ENCODE data around the gene GUCA2B. TPM values are rescaled to one million over a fixed set of nuclear protein-coding genes. Genes with fewer than 3 reads are reported as not detected.

Gene GUCA2B
- total and polyA plus RNA-seq, 8 donors: 2.2 to 13.1 (median 4.8) TPM; not detected in 4

DNA sequence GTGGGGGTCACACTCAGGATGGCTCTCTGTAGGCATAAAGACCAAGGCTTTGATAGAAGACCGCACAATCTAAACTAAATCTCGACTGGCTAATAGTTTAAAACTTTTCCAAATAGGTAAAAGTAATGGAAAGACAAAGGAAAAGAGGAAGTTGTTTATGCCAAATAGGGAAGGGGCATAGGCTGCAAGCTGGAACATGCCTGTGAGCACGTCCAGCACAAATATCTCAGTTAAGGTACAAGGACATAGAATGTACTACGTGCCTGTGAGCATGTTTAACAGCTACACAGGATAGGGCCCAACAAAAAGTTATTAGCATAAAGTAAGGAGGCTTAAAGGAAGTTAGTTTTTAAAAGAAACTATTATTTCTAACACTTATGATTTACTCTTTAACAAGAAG, 38.9 kb downstream of the GUCA2B start:
- Histone ChIP-seq H3K27me3 (no peaks in the 10 kb centered on the region), H3K4me3 (no peak overlapping the region)

GRCh38 chr1:42195841-42196240, 42.6 kb downstream of the GUCA2B start:
- intact Hi-C loops (cut with DNase I; ENCODE audit: low total_unique reads): no loop called here
- DNase-seq: no peak
- WGBS, 5 donors: 96 to 100% (median 98%) methylated on average over 3 of the region's 3 CpGs
- no peak for TF ChIP-seq EP300 (IDR thresholded peaks at IDR 0.05)
- TF ChIP-seq, protein P1, sequence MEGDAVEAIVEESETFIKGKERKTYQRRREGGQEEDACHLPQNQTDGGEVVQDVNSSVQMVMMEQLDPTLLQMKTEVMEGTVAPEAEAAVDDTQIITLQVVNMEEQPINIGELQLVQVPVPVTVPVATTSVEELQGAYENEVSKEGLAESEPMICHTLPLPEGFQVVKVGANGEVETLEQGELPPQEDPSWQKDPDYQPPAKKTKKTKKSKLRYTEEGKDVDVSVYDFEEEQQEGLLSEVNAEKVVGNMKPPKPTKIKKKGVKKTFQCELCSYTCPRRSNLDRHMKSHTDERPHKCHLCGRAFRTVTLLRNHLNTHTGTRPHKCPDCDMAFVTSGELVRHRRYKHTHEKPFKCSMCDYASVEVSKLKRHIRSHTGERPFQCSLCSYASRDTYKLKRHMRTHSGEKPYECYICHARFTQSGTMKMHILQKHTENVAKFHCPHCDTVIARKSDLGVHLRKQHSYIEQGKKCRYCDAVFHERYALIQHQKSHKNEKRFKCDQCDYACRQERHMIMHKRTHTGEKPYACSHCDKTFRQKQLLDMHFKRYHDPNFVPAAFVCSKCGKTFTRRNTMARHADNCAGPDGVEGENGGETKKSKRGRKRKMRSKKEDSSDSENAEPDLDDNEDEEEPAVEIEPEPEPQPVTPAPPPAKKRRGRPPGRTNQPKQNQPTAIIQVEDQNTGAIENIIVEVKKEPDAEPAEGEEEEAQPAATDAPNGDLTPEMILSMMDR (IDR thresholded peaks at IDR 0.05): no peak
- TF ChIP-seq POLR2AphosphoS5 (IDR thresholded peaks at IDR 0.05): no peak
- TF ChIP-seq POLR2A (IDR thresholded peaks at IDR 0.05): no peak
- Histone ChIP-seq H3K27ac (no peak overlapping the region), H3K36me3 (peaks cover 20 to 76% (median 66%) of the 10 kb centered on the region in 4 donors), H3K27me3 (no peaks in the 10 kb centered on the region), H3K4me1 (peaks cover 0 to 6% (median 0%) of the 10 kb centered on the region in 4 donors), H3K9me3 (no peaks in the 10 kb centered on the region), H3K4me3 (no peak overlapping the region)

More for the DNA sequence above, 38.9 kb downstream of the GUCA2B start:
- Histone ChIP-seq H3K27ac (no peak overlapping the region), H3K36me3 (peaks cover 20 to 89% (median 85%) of the 10 kb centered on the region in 4 donors), H3K9me3 (no peaks in the 10 kb centered on the region), H3K4me1 (no peaks in the 10 kb centered on the region)
- intact Hi-C loops (cut with DNase I; ENCODE audit: low total_unique reads): no loop called here
- DNase-seq: no peak
- WGBS, 5 donors: 86 to 94% (median 90%) methylated on average over 4 of the region's 4 CpGs
- TF ChIP-seq EP300 (IDR thresholded peaks at IDR 0.05) (no peak), POLR2AphosphoS5 (IDR thresholded peaks at IDR 0.05) (no peak), POLR2A (IDR thresholded peaks at IDR 0.05) (no peak)
- TF ChIP-seq, protein P1 (IDR thresholded peaks at IDR 0.05): no peak

DNA sequence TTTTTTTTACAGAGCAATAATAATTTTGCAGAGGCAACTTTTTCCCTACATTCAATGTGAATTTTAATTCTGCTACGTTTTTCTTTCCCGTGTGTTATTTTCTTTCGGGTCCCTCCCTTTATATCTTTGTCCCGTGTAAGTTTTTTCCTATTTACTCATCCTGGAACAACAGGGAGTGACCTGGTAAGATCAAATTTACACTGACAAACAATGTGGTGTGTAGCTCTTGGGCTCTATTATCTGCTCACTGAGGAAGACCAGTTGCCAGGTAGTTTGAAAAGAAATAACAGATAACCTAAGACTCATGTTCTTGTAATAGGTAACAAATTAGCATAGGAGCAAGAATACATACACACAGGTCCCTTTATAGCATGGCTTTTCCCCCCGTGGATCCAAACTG, 45.0 kb downstream of the GUCA2B start:
- peaks cover 0 to 9% (median 0%) of the 10 kb centered on the region in 4 donors for H3K9me3 ChIP-seq
- intact Hi-C loops (cut with DNase I; ENCODE audit: low total_unique reads): no loop called here
- no peak overlapping the region for H3K27ac ChIP-seq
- H3K27me3 ChIP-seq: no peaks in the 10 kb centered on the region
- 35 to 64% (median 58%) methylated on average over 5 of the region's 5 CpGs for WGBS, 5 donors
- H3K36me3 ChIP-seq: peaks cover 14 to 77% (median 66%) of the 10 kb centered on the region in 4 donors
- no peak for TF ChIP-seq POLR2AphosphoS5 (IDR thresholded peaks at IDR 0.05)
- TF ChIP-seq EP300 (IDR thresholded peaks at IDR 0.05): no peak
- peaks cover 0 to 6% (median 0%) of the 10 kb centered on the region in 4 donors for H3K4me1 ChIP-seq
- DNase-seq: no peak
- no peak overlapping the region for H3K4me3 ChIP-seq

- intact Hi-C loops (cut with DNase I; ENCODE audit: low total_unique reads): no loop called here
- Histone ChIP-seq H3K9me3 (peaks cover 0 to 9% (median 0%) of the 10 kb centered on the region in 4 donors), H3K36me3 (peaks cover 0 to 54% (median 41%) of the 10 kb centered on the region in 4 donors), H3K4me1 (peaks cover 0 to 6% (median 0%) of the 10 kb centered on the region in 4 donors), H3K27me3 (no peaks in the 10 kb centered on the region), H3K4me3 (no peak overlapping the region), H3K27ac (no peak overlapping the region)
- TF ChIP-seq, protein P1 (IDR thresholded peaks at IDR 0.05): no peak
- TF ChIP-seq POLR2AphosphoS5 (IDR thresholded peaks at IDR 0.05): no peak
- TF ChIP-seq EP300 (IDR thresholded peaks at IDR 0.05): no peak
- TF ChIP-seq POLR2A (IDR thresholded peaks at IDR 0.05): no peak
- DNase-seq: no peak
Observed at GRCh38 chr1:42201986-42202385, 48.8 kb downstream of the GUCA2B start.

Other genes starting within 250 kb of the GUCA2B start
- 10 to 100 TPM in 1 of 5 donors, 1 to 10 TPM in 4; 1.8 to 65.3 (median 4.9) TPM for gene HIVEP3, start 234.5 kb upstream of the GUCA2B start, total RNA-seq
- 1 to 10 TPM; 2.9 to 4.6 (median 3.1) TPM for gene HIVEP3, start 234.5 kb upstream of the GUCA2B start, polyA plus RNA-seq
- gene GUCA2A, start 11.3 kb downstream of the GUCA2B start, total RNA-seq: 1 to 10 TPM in 2 of 5 donors, not detected in 3; 1.8 to 3.1 TPM
- gene GUCA2A, start 11.3 kb downstream of the GUCA2B start, polyA plus RNA-seq: not detected
- 10 to 100 TPM; 10.1 to 57.3 (median 33.9) TPM for gene FOXJ3, start 181.8 kb downstream of the GUCA2B start, total RNA-seq
- 10 to 100 TPM in 2 of 3 donors, 1 to 10 TPM in 1; 8.3 to 13.4 (median 10.5) TPM for gene FOXJ3, start 181.8 kb downstream of the GUCA2B start, polyA plus RNA-seq
- 10 to 100 TPM in 2 of 5 donors, 1 to 10 TPM in 1, under 1 TPM in 1, not detected in 1; 0.55 to 12.7 (median 6.7) TPM for gene RIMKLA, start 227.4 kb downstream of the GUCA2B start, total RNA-seq
- under 1 TPM; 0.15 to 0.56 (median 0.33) TPM for gene RIMKLA, start 227.4 kb downstream of the GUCA2B start, polyA plus RNA-seq

Data from stomach (tissue), 9 donors.